GM12872 (cell line): ENCODE measurements around the gene P2RX1.

Experiments
- CTCF ChIP-seq: IDR thresholded peaks from 3 replicates; pipeline ENCODE4 v1.5.1; 2011; ENCODE audit warnings: low read depth, mild to moderate bottlenecking, low read length, moderate library complexity; ENCODE audit not compliant: insufficient read depth

P2RX1 gene

GRCh38 chr17:3851461-3852100 is 64.7 kb downstream of the P2RX1 start:
- TF ChIP-seq CTCF = no peak

GRCh38 chr17:3848229-3848835 is 67.9 kb downstream of the P2RX1 start:
- TF ChIP-seq CTCF = no peak

GRCh38 chr17:3847165-3847670 is 69.0 kb downstream of the P2RX1 start:
- TF ChIP-seq CTCF = no peak
